GM12801 (cell line): Measurements from ENCODE around the gene XKR8.

Experiments used
- TF ChIP-seq, protein P1 (sequence below): IDR thresholded peaks from one replicate; pipeline ENCODE4 v1.5.1; 2011; ENCODE audit warnings: control low read depth; ENCODE audit not compliant: insufficient read length; ENCODE audit errors: extremely low read depth

XKR8 gene

DNA sequence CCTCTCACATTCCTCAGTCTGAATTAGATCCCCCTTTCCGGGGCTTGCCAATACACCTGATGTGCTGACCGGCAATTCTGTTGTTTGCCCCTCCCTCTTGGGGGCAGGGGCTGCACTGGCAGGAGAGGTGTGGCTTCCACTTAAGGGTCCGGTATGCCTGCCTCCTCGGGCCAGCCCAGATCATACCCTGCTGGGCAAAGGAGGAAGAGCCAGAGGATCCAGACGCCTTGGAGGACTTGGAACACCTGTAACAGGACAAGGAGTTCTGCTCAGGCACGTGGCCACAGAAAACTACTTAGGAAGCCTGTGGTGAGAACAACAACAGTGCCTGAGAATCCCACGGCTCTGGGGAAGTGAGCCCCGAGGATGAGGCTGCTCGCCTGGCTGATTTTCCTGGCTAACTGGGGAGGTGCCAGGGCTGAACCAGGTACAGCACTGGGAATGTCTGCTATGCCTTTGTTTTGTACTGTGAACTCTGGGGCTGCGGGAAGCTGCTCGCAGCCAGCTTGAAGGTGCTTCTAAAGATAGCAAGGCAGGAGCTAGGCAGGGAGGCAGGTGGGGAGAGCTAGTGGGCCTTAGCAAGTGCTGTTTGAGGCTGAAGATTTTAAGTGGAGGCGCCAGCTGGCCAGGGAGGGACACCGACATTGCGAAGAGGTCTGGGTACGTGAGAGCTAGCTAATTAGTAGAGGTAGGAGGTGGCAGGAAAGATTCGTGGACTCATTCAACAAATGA, 24.8 kb upstream of the XKR8 start, which contains the start of gene SMPDL3B:
SMPDL3B (plus strand) TSS at position 183 of the 732 bp plus-strand sequence; CDS start at position 367, 184 bp downstream.
- TF ChIP-seq, protein P1, sequence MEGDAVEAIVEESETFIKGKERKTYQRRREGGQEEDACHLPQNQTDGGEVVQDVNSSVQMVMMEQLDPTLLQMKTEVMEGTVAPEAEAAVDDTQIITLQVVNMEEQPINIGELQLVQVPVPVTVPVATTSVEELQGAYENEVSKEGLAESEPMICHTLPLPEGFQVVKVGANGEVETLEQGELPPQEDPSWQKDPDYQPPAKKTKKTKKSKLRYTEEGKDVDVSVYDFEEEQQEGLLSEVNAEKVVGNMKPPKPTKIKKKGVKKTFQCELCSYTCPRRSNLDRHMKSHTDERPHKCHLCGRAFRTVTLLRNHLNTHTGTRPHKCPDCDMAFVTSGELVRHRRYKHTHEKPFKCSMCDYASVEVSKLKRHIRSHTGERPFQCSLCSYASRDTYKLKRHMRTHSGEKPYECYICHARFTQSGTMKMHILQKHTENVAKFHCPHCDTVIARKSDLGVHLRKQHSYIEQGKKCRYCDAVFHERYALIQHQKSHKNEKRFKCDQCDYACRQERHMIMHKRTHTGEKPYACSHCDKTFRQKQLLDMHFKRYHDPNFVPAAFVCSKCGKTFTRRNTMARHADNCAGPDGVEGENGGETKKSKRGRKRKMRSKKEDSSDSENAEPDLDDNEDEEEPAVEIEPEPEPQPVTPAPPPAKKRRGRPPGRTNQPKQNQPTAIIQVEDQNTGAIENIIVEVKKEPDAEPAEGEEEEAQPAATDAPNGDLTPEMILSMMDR, result no peak

DNA sequence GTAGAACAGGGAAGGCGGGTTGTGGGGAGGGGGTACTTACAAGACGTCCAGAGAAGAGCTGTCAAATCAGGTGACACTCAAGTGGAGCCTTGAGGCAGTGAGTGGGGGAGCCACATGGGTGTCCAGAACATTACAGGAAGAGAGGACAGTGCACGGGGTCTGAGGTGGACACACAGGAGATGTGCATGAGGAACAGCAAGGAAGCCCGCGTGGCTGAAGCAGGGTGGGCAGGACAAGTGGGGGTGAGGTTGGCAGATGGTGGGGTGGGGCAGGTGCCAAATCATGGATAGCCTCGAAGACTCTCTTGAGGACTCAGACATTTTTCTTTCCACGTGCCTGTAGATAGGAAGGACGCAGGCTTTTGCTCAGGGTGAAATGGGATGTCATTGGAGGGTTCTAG, 24.1 kb upstream of the XKR8 start:
- TF ChIP-seq, protein P1, result no peak

DNA sequence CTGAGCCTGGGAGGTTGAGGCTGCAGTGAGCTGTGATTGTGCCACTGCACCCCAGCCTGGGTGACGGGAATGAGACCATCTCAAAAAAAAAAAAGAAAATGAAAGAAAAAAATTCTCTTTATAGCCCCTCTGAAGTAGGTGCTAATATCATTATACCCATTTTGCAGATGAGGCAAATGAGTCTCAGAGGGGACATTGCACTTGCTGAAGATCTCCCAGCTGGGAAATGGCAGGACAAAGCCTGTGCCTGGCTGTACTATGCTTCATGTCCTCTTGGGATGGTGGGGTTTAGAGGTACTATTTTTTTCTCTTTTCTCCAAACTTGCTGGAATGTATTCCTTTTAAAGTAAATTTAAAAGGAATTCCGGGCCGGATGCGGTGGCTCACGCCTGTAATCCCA, 23.4 kb upstream of the XKR8 start:
- TF ChIP-seq, protein P1, result no peak

DNA sequence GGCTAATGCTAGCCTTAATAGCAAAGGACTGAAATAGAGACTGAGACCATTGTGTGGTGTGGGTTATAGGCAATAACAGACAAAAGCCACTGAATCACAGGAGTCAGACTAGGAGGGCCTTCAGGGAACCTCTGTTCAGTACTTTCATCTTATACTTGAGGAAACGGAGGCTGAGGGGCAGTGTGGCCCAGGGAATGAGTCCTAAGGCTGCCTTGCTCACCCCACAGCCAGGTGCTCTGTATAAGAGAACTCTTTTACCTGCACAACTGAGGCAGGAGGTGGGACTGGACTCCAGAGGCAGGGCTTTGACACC, 22.3 kb upstream of the XKR8 start:
- TF ChIP-seq, protein P1, result no peak

DNA sequence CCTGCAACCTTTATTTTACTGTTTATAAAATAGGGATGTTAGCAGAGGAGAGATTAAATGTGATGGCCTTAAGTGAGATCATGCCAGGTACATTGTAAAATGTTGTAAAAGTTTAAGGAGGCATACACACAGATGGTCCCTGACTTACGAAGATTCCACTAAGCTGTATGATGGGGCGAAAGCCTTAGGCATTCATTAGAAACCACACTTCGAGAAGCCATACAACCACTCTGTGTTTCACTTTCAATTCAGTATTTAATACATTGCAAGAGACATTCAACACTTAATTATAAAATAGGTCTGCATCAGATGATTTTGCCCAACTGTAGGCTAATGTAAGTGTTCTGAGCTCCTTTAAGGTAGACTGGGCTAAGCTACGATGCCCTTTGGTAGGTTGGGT, 21.3 kb upstream of the XKR8 start:
- TF ChIP-seq, protein P1, result no peak

DNA sequence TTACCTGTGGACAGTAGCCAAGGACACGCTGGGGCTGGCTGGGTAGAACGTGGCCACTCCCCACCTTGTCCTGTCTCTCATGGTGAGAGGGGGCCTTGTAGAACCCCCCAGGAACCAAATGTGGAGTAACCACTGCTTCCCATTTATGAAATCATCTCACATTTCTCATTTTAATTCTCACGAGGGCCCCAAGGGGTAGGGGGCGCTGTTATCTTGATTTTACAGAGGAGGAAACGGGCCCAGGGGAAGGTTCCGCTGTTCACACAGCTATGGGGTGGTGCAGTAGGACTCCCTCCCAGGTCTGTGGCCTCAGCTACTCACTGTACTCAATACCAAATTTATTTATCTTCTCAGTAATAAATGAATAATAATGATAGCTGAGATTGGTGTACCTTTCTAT, 19.5 kb upstream of the XKR8 start:
- TF ChIP-seq, protein P1, result no peak

DNA sequence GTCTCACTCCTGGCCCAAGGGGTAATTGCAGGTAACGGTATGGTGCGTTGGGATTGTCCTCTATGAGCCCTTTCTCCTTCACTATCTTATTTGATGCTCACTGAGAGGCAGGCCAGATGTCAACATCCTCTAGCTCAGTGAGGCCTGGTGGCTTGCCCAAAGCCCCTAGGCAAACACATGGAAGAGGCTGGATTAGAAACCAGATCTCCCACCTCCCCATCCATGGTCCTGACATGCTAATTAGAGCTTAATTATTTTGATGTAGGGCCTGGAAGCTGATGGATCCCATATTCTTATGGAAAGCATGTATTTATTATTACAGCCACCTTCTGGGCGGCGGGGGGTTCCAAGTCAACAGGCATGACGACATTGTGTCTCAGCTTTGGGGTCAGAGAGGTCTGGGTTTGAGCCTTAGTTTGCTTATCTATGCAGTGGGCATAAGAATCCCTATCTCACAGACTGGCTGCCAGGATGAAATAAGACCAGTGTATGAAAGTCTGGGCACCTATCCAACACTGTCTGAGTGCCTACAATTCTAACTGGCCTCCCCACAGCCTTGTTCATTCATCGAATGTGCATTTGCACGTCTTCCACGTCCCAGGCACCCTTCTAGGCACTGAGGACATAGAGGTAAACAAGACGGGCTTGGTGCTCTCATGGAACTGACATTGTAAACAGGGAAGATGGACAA, 18.8 kb upstream of the XKR8 start:
- TF ChIP-seq, protein P1, result no peak
